ENCODE results near the gene RAB8B. TPM values are rescaled to one million over a fixed set of nuclear protein-coding genes. Genes with fewer than 3 reads are reported as not detected.

RAB8B gene
- polyA plus RNA-seq, 1 donor from 2014 or later, result 87.1 TPM

GRCh38 chr15:63305260-63305659, 115.9 kb downstream of the RAB8B start:
- H3K79me2 ChIP-seq (replicated peaks; ENCODE audit: insufficient read depth, low read length), result no peaks in the 10 kb centered on the region
- H4K20me1 ChIP-seq (ENCODE audit: insufficient read depth), result no peaks in the 10 kb centered on the region
- H3K9me3 ChIP-seq (ENCODE audit: low read length), result no peaks in the 10 kb centered on the region
- H3K9me2 ChIP-seq (ENCODE audit: insufficient read depth, low read length), result no peaks in the 10 kb centered on the region
- H3K9ac ChIP-seq (ENCODE audit: low read length), result no peak overlapping the region
- no peak for TF ChIP-seq TAF1 (IDR thresholded peaks at IDR 0.05; ENCODE audit: low read depth)
- no peak for TF ChIP-seq MXI1 (conservative IDR thresholded peaks at IDR 0.05; ENCODE audit: poor library complexity, severe bottlenecking)
- no peak for TF ChIP-seq REST (IDR thresholded peaks at IDR 0.05; ENCODE audit: borderline replicate concordance)
- TF ChIP-seq CTCF (IDR thresholded peaks at IDR 0.05; ENCODE audit: poor library complexity, severe bottlenecking), result no peak
- TF ChIP-seq POLR2AphosphoS5 (IDR thresholded peaks at IDR 0.05), result no peak
- no peak for TF ChIP-seq SMC3 (conservative IDR thresholded peaks at IDR 0.05; ENCODE audit: poor library complexity)
- no peak for TF ChIP-seq EP300 (conservative IDR thresholded peaks at IDR 0.05; ENCODE audit: poor library complexity, severe bottlenecking)
- TF ChIP-seq RAD21 (conservative IDR thresholded peaks at IDR 0.05), result no peak
- no peak for TF ChIP-seq EZH2 (IDR thresholded peaks at IDR 0.05; ENCODE audit: borderline replicate concordance, insufficient read depth, low read length, poor library complexity, severe bottlenecking)
- H3K4me2 ChIP-seq (ENCODE audit: low read length), result no peak overlapping the region
- no peaks in the 10 kb centered on the region for H3F3A ChIP-seq (ENCODE audit: insufficient read depth, low read length, poor library complexity, severe bottlenecking)
- no peak overlapping the region for H3K4me3 ChIP-seq (ENCODE audit: low read length)
- no peak overlapping the region for H2AFZ ChIP-seq (ENCODE audit: low read depth, low read length)
- no peak overlapping the region for H3K27ac ChIP-seq (ENCODE audit: low read length)
- no peaks in the 10 kb centered on the region for H3K27me3 ChIP-seq (ENCODE audit: insufficient read depth, low read depth, low read length)
- peaks cover 7% of the 10 kb centered on the region for H3K36me3 ChIP-seq (ENCODE audit: insufficient read depth, low read length)

GRCh38 chr15:63306492-63307073, 117.2 kb downstream of the RAB8B start:
- H3K27ac ChIP-seq (ENCODE audit: low read length), result no peak overlapping the region
- H3K27me3 ChIP-seq (ENCODE audit: insufficient read depth, low read depth, low read length), result no peaks in the 10 kb centered on the region
- no peaks in the 10 kb centered on the region for H3K9me2 ChIP-seq (ENCODE audit: insufficient read depth, low read length)
- no peak overlapping the region for H3K4me3 ChIP-seq (ENCODE audit: low read length)
- TF ChIP-seq REST (IDR thresholded peaks at IDR 0.05; ENCODE audit: borderline replicate concordance) (no peak), MXI1 (conservative IDR thresholded peaks at IDR 0.05; ENCODE audit: poor library complexity, severe bottlenecking) (no peak), TAF1 (IDR thresholded peaks at IDR 0.05; ENCODE audit: low read depth) (no peak)
- no peaks in the 10 kb centered on the region for H3K9me3 ChIP-seq (ENCODE audit: low read length)
- H3K79me2 ChIP-seq (replicated peaks; ENCODE audit: insufficient read depth, low read length), result no peaks in the 10 kb centered on the region
- H2AFZ ChIP-seq (ENCODE audit: low read depth, low read length), result no peak overlapping the region
- no peak overlapping the region for H3K4me2 ChIP-seq (ENCODE audit: low read length)
- H3F3A ChIP-seq (ENCODE audit: insufficient read depth, low read length, poor library complexity, severe bottlenecking), result no peaks in the 10 kb centered on the region
- H4K20me1 ChIP-seq (ENCODE audit: insufficient read depth), result no peaks in the 10 kb centered on the region
- no peak overlapping the region for H3K9ac ChIP-seq (ENCODE audit: low read length)
- peaks cover 7% of the 10 kb centered on the region for H3K36me3 ChIP-seq (ENCODE audit: insufficient read depth, low read length)

All from neural cell (in vitro differentiated cells).